ENCODE results near the gene BRINP3.

Gene BRINP3

GRCh38 chr1:190312763-190313162 lies 164.9 kb downstream of the BRINP3 start:
- DNase-seq: no peak

- no peak for DNase-seq
These were observed 174.2 kb downstream of the BRINP3 start for GRCh38 chr1:190303501-190303900.

- DNase-seq: no peak
These were observed 181.2 kb downstream of the BRINP3 start for GRCh38 chr1:190296453-190296852.

DNA sequence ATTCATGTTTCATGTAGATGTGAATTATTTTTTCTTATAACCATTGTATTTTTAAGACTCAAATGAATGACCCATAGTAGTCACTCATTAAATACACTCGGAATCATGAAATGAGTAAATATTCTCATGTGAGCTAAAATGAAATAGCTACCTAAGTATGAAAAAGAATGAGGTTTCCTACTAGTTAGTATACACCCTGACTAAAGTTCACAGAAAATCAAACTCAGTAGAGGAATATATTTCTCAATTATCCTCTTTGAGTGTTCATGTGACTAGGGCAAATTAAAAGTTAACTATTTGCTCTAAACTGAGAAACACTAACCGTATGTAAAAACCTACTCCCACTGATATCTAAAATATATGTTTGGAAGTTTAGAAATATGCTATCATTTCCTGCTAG lies 187.8 kb downstream of the BRINP3 start:
- no peak for DNase-seq

DNA sequence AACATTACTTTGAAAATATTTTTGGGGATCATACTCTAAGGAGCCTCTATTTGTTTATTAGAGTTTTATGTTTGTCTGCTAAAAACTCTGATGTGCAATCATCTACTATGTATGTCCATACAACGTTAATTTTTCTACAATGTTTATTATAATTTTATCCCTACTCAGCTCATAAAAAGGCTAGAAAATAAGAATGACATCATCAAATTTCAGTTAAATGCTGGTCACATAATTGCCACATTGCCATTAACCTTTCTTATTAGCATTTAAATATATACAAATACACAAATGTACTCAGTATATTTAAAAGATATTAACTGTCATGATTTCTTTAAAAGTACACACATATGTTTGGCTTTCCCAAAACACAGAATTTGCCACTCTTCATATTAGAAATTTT lies 191.6 kb downstream of the BRINP3 start:
- DNase-seq: no peak

GRCh38 chr1:190277107-190277506 lies 200.6 kb downstream of the BRINP3 start:
- no peak for DNase-seq

GRCh38 chr1:190274721-190275120 lies 202.9 kb downstream of the BRINP3 start:
- no peak for DNase-seq

- no peak for DNase-seq
These were observed 204.5 kb downstream of the BRINP3 start for GRCh38 chr1:190273161-190273560.

GRCh38 chr1:190262538-190262937 lies 215.1 kb downstream of the BRINP3 start:
- no peak for DNase-seq

DNA sequence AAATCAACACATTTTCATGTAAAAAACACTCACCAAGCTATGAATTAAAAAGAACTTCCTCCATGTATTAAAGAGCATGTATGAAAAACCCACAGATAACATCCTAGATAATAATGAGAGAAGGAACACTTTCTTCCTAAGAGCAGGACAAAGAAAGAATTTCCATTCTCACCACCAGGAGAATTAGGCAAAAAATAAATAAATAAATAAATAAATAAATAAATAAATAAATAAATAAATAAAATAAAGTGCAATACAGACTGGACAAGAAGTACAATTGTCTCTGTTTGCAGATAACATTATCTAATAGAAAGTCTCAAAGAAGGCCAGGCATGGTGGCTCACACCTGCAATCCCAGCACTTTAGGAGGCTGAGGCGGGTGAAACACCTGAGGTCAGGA lies 218.2 kb downstream of the BRINP3 start:
- no peak for DNase-seq

- no peak for DNase-seq
These were observed 219.7 kb downstream of the BRINP3 start for GRCh38 chr1:190258003-190258402.

GRCh38 chr1:190252046-190252445 lies 225.6 kb downstream of the BRINP3 start:
- DNase-seq: no peak

GRCh38 chr1:190250368-190250767 lies 227.3 kb downstream of the BRINP3 start:
- DNase-seq: no peak

DNA sequence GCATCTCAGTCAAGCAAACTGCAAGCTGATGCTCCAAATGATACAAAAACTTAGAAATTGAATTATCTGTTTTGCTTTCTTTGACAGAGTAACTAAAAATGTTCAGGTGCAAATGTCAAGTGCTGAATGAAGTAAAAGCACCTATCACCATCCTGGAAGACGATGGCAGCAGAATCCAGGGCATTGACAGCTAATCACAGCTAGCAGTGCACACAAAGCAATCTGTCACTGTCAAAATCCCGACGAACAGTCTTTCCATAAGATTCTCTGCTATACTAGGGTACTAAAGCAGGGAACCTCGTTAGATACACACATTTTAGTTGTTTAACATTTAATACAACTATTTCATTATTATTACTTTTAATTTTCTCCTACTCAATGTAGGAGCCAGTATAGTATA lies 233.3 kb downstream of the BRINP3 start:
- DNase-seq: no peak

GRCh38 chr1:190243056-190243455 lies 234.6 kb downstream of the BRINP3 start:
- no peak for DNase-seq

GRCh38 chr1:190226006-190226405 lies 251.7 kb downstream of the BRINP3 start:
- DNase-seq: no peak

DNA sequence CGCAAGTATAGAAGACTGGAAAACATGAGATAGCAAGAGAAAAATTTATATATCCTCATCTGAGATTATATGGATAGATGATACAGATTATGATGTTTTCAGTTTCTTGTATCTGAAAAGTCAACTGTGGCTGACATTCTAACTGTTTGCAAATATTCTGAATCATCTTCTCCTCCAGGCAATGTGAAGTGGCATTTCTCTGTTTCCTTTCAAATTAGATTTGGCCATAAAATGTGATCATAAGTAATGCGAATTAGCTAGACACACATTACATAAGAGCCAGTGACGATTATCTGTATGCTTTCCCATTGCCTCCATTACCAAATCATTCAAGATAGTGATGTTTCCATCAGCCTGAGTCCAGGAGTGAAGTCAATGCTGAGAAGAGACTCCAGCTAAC lies 265.2 kb downstream of the BRINP3 start:
- DNase-seq: no peak

GRCh38 chr1:190207733-190208132 lies 269.9 kb downstream of the BRINP3 start:
- DNase-seq: no peak

DNA sequence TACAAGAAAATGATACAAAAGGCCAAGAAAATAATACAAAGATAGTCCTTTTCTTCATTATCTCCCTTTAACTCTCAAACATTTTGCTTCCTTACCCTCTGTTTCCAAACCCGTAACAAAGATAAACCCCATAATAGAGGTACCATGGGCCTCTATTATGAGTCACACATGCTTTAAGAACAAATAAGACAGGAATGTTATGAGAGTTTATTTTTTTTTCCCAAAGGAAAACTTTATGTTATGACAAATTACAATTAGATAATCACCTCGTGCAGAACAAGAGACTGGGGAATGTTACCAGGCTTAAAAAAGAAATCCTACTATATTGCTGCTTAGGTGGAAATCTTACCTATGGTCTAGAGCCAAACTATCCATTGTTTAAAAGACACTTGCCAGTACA lies 272.0 kb downstream of the BRINP3 start:
- no peak for DNase-seq

DNA sequence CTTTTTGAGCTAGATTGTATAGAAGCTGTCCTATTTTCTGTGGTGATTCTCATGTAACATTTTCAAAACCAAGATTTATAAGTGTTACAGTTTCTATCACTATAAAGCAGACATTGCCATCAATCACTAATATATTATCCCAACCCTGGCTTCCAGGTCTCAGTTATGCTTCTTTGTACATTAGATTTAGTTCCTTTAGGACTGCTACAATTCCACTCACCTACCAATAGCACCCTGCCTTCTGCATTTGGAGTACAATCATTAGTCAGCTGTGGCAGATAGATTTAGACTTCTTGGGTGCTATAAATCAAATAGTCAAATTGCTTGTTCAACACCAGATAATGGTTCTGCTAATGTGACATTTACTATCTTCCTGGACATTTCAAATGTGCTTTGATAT lies 281.6 kb downstream of the BRINP3 start:
- no peak for DNase-seq

GRCh38 chr1:190193508-190194115 lies 284.1 kb downstream of the BRINP3 start:
- no peak for DNase-seq

DNA sequence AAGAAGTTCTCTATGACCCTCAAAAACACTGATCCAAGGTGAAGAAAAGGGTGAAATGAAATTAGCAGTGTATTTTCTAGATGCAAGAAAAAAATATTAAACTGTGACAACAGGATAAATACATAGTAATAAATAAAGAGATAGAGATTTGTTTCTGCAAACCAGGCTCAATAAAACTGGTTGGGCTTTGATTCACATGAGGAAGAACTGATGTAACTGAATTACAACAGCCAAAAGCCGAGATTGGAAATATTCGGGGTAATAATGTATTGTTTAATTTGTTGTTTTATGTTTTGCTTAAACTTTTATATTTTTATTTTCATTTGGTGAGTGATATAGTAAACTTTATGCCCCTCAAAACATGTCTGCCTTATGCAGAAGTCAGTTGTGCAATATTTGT lies 285.0 kb downstream of the BRINP3 start:
- no peak for DNase-seq

- DNase-seq: no peak
These were observed 294.1 kb downstream of the BRINP3 start for GRCh38 chr1:190183588-190183987.

- no peak for DNase-seq
These were observed 297.8 kb downstream of the BRINP3 start for GRCh38 chr1:190179817-190180216.

DNA sequence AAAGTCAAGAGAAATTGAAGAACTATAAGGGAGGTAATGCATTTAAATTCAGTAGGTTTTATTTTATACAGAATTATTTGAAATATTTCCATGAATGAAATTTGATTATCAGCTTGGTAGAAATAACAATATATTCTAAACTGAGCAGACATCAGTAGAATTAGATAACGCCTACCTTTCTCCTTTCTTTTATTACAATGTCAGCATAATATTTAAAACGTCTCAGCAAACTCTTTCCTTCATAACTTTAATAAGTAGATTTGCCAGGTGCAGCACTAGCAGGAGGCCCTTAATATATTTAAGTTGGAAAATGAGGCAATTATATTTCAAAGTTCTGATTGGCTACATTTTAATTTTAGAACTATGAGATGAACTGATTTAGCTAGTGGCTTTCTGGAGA lies 298.8 kb downstream of the BRINP3 start:
- no peak for DNase-seq

DNA sequence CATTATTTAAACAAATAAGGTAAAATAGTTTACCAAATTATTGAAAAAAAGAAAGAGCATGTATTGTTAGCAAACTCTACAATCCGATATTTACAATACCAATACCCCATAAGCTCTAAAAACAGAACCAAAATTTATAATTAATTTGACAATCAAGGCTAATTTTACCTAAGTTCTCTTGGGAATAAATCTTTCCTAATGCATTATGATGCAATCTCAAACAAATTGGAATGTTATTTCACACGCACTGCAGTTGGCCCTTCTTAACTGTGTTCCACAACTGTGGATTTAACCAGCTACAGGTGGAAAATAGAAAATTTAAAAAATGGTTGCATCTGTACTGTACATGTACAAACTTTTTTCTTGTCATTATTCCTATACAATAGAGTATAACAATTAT lies 300.1 kb downstream of the BRINP3 start:
- no peak for DNase-seq
